OCI-LY7 (cell line): ENCODE measurements around the gene FAM177A1. TPM values are rescaled to one million over a fixed set of nuclear protein-coding genes. Genes with fewer than 3 reads are reported as not detected.
"Not testable (repeated sequence)": the region's sequence is repeated elsewhere in the genome, so short reads cannot be mapped to it uniquely, and the experiment has no call there.

Experiments used
- BruUV-seq: library from RNA; stranded (reverse); fragments of 400-500 nt; replicated peaks from 2 replicates; lab custom pipeline; 2021; lab: Mats Ljungman, UMichigan
- CTCF ChIA-PET: fragments of 300-600 bp; sonication (Branson Sonifier 250); formaldehyde crosslinking; loops from one replicate; lab custom pipeline; 2022; ENCODE audit warnings: antibody characterized with exemption; ENCODE audit not compliant: unreplicated experiment; lab: Charles Lee
- POLR2A ChIA-PET: fragments of 300-600 bp; sonication (Branson Sonifier 250); formaldehyde crosslinking; loops from one replicate; lab custom pipeline; 2022; ENCODE audit warnings: antibody characterized with exemption; lab: Charles Lee
- DNase-seq: peaks from one replicate; pipeline ENCODE4 v3.0.0-alpha.2; 2015; ENCODE audit warnings: low spot score
- H2AFZ ChIP-seq: fragments of 200-600 bp; sonication (generic), shearing (Covaris generic); 2 replicates; pipeline ENCODE4 v1.6.1; 2014; ENCODE audit warnings: mild to moderate bottlenecking, antibody characterized with exemption, low read length, moderate library complexity
- H3K27ac ChIP-seq: fragments of 200-600 bp; sonication (generic); 2 replicates; pipeline ENCODE4 v1.5.1; 2014; ENCODE audit warnings: mixed run types, low read depth, mild to moderate bottlenecking, moderate library complexity, low read length, inconsistent platforms; ENCODE audit not compliant: poor library complexity, severe bottlenecking
- H3K36me3 ChIP-seq: fragments of 200-600 bp; sonication (generic); 2 replicates; pipeline ENCODE4 v1.6.1; 2014; ENCODE audit warnings: mild to moderate bottlenecking, antibody characterized with exemption, low read length, moderate library complexity, mixed read lengths; ENCODE audit not compliant: insufficient read depth
- H3K4me1 ChIP-seq: fragments of 200-600 bp; sonication (generic); 2 replicates; pipeline ENCODE4 v1.5.1; 2014; ENCODE audit warnings: mild to moderate bottlenecking, low read length; ENCODE audit not compliant: insufficient read depth, poor library complexity, severe bottlenecking
- H3K4me2 ChIP-seq: fragments of 200-600 bp; sonication (generic); 2 replicates; pipeline ENCODE4 v1.6.1; 2014; ENCODE audit warnings: mild to moderate bottlenecking, low read length
- H3K4me3 ChIP-seq: fragments of 200-600 bp; sonication (generic); 2 replicates; pipeline ENCODE4 v1.5.1; 2014; ENCODE audit warnings: mild to moderate bottlenecking, low read depth, low read length; ENCODE audit not compliant: poor library complexity, severe bottlenecking
- H3K79me2 ChIP-seq: fragments of 200-600 bp; sonication (generic); 2 replicates; pipeline ENCODE4 v1.6.1; 2016; ENCODE audit warnings: low read depth, mild to moderate bottlenecking, low read length, moderate library complexity, mixed read lengths; ENCODE audit not compliant: insufficient read depth
- H3K9me2 ChIP-seq: fragments of 200-600 bp; sonication (generic); 2 replicates; pipeline ENCODE4 v1.6.1; 2016; ENCODE audit warnings: mild to moderate bottlenecking, low read length, mixed read lengths; ENCODE audit not compliant: insufficient read depth
- H3K9me3 ChIP-seq: fragments of 200-600 bp; sonication (generic); 2 replicates; pipeline ENCODE4 v1.6.1; 2014; ENCODE audit warnings: mild to moderate bottlenecking, mixed run types, low read length, mixed read lengths
- H4K20me1 ChIP-seq: fragments of 200-600 bp; sonication (generic); 2 replicates; pipeline ENCODE4 v1.6.1; 2014; ENCODE audit warnings: mild to moderate bottlenecking, antibody characterized with exemption, low read length, moderate library complexity, mixed read lengths; ENCODE audit not compliant: insufficient read depth
- EZH2phosphoT487 ChIP-seq: fragments of 200-600 bp; sonication (generic); IDR thresholded peaks from 2 replicates; pipeline ENCODE4 v1.6.1; 2018; ENCODE audit warnings: low read depth, borderline replicate concordance, mild to moderate bottlenecking, mixed run types, antibody characterized with exemption, low read length, moderate library complexity, mixed read lengths
- intact Hi-C: fragments of 100-400 bp; cut with micrococcal nuclease; formaldehyde crosslinking; loops from one replicate; pipeline ENCODE4 v1.10.0; 2022; ENCODE audit not compliant: unreplicated experiment
- total RNA-seq, 2 experiments: library from RNA; depleted of rRNA in 1 of 2; stranded (reverse); fragments of >200 nt in 1 of 2; shearing (Covaris generic) in 1 of 2; gene quantifications; 2 replicates each; pipeline ENCODE4 v1.2.3, GENCODE V29; 2014 to 2022
- TF ChIP-seq, protein P1 (sequence below): fragments of 200-600 bp; sonication (generic); conservative IDR thresholded peaks from 2 replicates; pipeline ENCODE4 v1.5.1; 2014; ENCODE audit warnings: mild to moderate bottlenecking, antibody characterized with exemption, low read length, moderate library complexity, mixed read lengths

The FAM177A1 gene
- total RNA-seq, 2 experiments from 2014 or later = 17.3 to 31.8 TPM

DNA sequence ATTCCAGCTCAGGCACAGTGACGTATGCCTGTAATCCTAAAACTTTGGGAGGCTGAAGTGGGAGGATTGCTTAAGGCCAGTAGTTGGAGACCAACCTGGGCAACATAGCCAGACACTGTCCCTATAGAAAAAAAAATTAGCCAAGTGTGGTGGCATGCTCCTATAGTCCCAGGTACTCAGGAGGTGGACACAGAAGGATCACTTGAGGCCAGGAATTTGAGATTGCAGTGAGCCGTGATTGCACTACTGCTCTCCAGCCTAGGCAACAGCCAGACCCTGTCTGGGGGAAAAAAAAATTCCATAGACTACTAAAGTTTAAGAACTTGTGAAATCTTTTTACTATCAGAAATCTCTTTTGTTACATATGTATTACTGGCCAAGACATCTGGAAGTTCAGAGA, 6.6 kb downstream of the FAM177A1 start:
- H4K20me1 ChIP-seq = no peaks in the 10 kb centered on the region
- no peaks in the 10 kb centered on the region for H3K9me2 ChIP-seq
- H3K4me3 ChIP-seq = no peak overlapping the region
- no TSS peak for BruUV-seq
- intact Hi-C loops = no loop called here
- H3K4me1 ChIP-seq = peaks cover 3% of the 10 kb centered on the region
- H3K9me3 ChIP-seq = no peaks in the 10 kb centered on the region
- no peaks in the 10 kb centered on the region for H3K79me2 ChIP-seq
- POLR2A ChIA-PET = interaction anchor here (1.1 kb wide), 1 partner anchor 11 kb away, joined by 3 read pairs; no protein-coding TSS in a partner anchor
- CTCF ChIA-PET = no interaction called here
- DNase-seq = no peak
- TF ChIP-seq EZH2phosphoT487 = no peak
- TF ChIP-seq, protein P1, sequence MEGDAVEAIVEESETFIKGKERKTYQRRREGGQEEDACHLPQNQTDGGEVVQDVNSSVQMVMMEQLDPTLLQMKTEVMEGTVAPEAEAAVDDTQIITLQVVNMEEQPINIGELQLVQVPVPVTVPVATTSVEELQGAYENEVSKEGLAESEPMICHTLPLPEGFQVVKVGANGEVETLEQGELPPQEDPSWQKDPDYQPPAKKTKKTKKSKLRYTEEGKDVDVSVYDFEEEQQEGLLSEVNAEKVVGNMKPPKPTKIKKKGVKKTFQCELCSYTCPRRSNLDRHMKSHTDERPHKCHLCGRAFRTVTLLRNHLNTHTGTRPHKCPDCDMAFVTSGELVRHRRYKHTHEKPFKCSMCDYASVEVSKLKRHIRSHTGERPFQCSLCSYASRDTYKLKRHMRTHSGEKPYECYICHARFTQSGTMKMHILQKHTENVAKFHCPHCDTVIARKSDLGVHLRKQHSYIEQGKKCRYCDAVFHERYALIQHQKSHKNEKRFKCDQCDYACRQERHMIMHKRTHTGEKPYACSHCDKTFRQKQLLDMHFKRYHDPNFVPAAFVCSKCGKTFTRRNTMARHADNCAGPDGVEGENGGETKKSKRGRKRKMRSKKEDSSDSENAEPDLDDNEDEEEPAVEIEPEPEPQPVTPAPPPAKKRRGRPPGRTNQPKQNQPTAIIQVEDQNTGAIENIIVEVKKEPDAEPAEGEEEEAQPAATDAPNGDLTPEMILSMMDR = no peak
- no peak overlapping the region for H3K4me2 ChIP-seq
- no peak overlapping the region for H3K27ac ChIP-seq
- H3K36me3 ChIP-seq = 0 out of 2 replicates have a peak, but pooled peaks cover 4% of the 10 kb centered on the region
- no peak overlapping the region for H2AFZ ChIP-seq

DNA sequence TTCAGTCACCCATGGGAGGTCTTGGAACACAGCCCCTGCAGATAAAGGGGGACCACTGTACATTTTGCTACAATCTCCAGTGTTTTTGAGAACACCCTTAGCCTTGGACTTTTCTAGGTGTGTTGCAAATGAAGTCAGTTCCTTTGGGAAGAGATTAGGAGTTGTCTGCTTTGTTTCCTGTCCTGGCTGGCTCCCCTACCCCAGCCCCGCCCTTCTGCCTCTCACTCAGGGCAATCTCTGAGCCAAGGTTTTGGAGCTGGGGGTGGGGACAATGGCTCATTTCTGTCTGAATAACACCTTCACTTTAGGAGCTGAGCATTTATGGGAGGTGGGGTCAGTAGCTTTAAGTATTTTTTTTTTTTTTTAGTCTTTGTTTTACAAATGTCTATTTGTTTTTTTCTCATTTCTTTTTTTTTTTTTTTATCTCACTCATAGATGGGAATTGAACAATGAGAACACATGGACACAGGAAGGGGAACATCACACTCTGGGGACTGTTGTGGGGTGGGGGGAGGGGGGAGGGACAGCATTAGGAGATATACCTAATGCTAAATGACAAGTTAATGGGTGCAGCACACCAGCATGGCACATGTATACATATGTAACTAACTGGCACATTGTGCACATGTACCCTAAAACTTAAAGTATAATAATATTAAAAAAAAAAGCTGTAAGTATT, 15.2 kb downstream of the FAM177A1 start:
- H3K4me3 ChIP-seq, DNase-seq, H3K4me1 ChIP-seq, H3K27ac ChIP-seq, intact Hi-C loops, H3K9me3 ChIP-seq, H3K9me2 ChIP-seq, BruUV-seq, H4K20me1 ChIP-seq, H2AFZ ChIP-seq, CTCF ChIA-PET, H3K79me2 ChIP-seq, H3K4me2 ChIP-seq: not testable (repeated sequence)
- H3K36me3 ChIP-seq = peaks cover 26% of the 10 kb centered on the region
- POLR2A ChIA-PET = interaction anchor here (0.6 to 0.7 kb wide), 4 partner anchors 36 to 359 kb away, joined by 3 to 6 read pairs (median 4); no protein-coding TSS in a partner anchor

DNA sequence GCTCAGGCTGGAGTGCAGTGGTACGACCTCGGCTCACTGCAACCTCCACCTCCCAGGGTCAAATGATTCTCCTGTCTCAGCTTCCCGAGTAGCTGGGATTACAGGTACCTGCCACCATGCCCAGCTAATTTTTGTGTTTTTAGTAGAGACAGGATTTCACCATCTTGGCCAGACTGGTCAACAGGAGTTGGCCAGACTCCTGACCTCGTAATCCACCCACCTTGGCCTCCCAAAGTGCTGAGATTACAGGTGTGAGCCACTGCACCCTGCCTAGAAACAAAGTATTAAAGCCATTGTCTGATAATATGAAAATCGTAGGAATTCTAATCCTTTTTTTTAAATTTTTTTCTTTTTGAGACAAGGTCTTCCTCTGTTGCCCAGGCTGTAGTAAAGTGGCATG, 19.7 kb downstream of the FAM177A1 start:
- BruUV-seq, H2AFZ ChIP-seq, H4K20me1 ChIP-seq, H3K4me1 ChIP-seq, CTCF ChIA-PET, H3K9me2 ChIP-seq, H3K79me2 ChIP-seq, H3K4me2 ChIP-seq, H3K9me3 ChIP-seq, H3K4me3 ChIP-seq, DNase-seq, H3K27ac ChIP-seq, intact Hi-C loops: not testable (repeated sequence)
- H3K36me3 ChIP-seq = peaks cover 20% of the 10 kb centered on the region
- POLR2A ChIA-PET = interaction anchor here (0.6 kb wide), 2 partner anchors 90 to 270 kb away, joined by 3 to 5 read pairs; no protein-coding TSS in a partner anchor
